ENCODE data around the gene TLE4. TPM values are rescaled to one million over a fixed set of nuclear protein-coding genes. Genes with fewer than 3 reads are reported as not detected.

TLE4 gene
- total RNA-seq, 1 donor from 2014 or later, result 9.6 TPM

DNA sequence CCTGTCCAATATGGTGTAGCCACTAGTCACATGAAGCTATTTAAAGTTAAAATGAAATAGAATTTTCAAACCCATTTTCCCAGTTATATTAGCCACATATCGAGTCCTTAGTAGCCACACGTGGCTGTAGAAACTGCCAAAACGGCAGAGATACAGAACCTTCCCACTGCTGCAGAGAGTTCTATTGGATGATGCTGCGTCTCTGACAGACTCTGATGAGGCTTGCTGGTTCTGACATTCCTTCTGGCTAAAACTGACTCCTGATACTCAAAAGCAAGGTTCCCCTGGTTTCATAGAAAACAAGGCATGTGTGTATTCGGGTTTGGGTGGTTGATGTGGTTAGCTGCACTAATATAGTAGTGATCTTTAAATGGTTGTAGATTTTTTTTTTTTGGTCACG is 91.5 kb downstream of the TLE4 start:
- no peak for DNase-seq (ENCODE audit: low read depth, low spot score)

DNA sequence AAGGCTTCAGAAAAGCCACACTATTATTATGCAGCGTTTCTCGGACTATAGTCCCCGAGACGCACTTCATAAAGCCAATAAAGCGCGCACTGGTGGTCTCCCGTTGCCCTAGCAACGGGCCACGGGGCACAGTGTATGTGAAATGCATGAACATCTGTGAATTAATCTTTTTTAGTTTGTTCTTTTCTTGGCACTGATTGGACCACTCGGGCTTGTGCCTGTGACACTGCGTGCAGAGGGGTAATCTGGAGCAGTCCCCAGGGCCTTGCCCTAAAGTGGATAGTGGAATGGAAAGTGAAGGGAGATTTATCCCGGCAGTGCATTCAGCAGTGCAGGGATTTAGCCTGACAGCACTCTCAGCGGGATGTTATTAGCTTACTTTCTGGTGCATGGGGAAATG is 92.1 kb downstream of the TLE4 start:
- DNase-seq (ENCODE audit: low read depth, low spot score), result no peak

DNA sequence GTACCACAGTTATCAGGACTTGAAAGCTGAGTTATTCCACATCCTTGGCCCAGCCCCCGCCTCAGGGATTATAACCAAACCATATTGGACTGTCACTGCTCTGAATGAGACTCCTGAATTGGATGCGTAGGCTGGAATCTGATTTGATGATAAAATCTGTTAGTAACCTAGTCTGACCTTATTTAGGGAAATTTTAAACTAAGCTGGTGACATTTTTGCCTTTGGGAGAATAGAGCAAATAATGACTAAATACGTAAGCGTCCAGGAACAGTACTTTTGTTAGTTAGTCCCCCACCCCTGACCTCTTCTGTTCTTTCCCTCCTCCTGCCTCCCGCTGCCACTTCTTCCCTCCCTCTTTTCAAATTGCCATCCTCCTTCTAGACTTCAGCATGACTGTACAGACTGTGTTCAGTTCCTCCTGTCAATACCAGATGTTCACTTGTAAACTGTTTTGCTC is 92.6 kb downstream of the TLE4 start:
- no peak for DNase-seq (ENCODE audit: low read depth, low spot score)

DNA sequence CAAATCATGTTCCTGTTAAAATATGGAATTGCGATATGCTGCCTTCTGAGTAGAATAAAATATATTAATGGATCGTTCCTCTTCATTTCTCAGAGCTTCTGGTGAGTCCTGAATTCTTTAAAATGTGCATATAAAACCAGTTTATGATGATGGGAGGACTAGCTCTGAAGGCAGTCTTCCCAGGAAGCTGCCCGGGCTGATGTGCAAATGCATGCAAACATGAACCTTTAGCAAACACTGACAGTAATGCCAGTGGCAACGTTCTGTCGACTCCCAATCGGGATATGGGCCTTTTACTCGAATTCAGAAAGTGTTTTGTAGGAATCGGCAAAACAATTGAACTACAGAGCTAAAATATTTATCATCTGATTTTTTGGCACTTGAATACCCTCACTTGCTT is 93.6 kb downstream of the TLE4 start:
- DNase-seq (ENCODE audit: low read depth, low spot score), result no peak

DNA sequence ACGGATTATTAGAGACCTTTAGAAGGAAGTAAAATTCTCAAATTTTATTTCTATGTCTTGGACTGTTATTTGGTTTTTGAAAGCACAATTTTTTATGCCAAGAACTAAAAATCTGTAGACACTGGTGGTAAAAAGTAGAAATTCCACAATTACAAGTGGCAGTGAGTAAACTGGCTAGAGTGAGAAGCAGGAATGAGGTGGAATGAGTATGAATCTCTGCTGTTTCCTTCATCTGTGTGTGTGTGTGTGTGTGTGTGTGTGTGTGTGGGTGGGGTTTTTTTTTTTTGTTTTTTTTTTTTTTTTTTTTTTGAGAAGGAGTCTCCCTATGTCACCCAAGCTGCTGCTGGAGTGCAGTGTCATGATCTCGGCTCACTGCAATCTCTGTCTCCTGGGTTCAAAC is 94.2 kb downstream of the TLE4 start:
- no peak for DNase-seq (ENCODE audit: low read depth, low spot score)

DNA sequence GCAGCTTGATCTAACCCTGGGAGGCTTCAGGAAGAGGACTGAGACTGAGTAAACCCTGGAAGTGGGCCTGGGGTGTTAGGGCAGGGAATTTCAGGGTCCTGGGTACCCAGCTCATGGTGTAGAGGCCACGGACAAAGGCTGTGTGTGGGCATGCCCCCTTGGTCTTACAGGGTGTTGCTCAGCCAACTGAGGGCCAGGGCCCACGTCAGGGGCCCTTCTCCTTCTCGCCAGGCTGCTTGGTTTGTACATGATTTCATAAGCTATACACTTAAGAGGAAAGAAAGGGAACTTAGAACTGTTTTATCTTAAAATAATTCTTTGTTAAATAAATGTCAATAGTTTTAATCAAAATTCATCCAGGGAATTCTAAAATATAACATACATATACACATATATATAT is 95.4 kb downstream of the TLE4 start:
- DNase-seq (ENCODE audit: low read depth, low spot score), result no peak

DNA sequence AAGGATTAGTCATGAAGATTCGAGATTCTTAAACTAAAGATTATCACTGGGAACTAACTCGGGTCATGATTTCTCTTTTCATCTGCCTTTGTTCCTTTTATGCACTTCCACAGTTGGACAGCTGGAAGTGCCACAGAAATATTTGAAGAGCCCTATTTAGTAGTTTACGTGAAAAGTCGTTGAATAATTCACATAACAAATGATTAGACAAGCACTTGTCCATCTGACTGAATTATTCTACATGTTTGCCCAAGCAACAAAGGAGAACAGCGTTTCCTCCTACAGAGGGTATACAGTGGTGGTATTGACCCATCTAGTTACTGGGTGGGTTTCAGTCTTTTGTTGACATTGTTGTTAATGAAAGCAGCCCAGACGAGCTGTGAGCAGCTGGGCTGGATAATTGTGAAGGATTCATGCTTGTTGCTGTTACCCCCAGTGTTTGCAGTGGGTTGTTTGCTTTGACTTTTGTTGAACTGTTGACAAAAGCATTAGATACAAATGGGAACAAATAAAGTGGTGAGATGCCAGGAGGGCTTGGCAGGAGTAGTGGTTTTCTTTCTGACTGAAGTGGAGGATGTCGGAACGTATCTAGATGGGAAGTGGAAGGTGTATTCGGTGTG is 96.2 kb downstream of the TLE4 start:
- DNase-seq (ENCODE audit: low read depth, low spot score), result no peak

DNA sequence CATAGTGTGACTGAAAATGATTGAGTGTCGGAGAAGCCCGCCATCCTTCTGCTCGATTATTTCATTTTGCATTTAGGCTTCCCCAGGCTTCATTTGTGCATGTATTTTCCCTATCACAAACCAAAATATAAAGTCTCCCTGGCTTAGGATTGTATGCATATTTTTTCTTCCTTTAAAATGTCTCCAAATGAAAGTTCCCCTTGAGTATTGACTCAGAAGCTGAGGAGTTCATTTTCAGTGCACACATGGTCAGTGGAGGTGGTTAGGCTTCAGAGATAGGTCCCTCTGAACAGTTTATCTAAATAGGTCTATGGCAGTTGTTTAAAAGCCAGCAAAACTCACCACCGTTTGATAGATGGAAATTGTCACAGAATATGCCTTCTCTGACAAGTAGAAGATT is 97.2 kb downstream of the TLE4 start:
- DNase-seq (ENCODE audit: low read depth, low spot score), result no peak

DNA sequence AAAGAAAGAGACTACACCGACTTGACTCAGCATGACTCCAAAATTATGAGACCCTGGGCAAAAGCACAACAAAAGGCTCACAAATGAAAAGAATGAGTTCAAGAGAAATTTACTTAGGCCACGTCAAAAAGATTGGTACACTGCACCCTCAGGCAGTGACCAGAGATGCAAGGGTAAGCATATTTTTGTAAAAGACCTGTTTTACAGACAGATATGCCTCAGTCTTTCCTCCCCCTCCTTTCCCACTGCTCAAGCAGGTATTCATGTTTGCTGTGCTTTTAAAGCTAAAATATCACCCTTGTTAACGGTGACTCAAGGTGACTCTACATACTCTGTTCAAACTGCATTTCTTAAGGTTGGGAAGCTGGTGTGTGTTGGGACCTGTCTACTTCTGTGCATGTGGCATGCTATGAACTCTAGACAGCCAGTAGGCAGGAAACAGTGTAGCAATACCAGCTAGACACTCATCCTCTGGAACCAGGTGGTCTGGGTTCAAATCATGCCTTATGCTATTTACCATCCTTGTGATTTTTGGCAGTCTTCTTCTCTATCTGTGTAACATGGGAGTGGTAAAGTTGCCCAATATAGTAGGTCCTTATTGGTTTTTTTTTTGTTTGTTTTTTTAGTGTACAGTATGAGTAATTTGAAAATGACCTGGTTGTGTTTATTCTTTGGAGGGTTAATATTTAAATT is 98.7 kb downstream of the TLE4 start:
- DNase-seq (ENCODE audit: low read depth, low spot score), result no peak

DNA sequence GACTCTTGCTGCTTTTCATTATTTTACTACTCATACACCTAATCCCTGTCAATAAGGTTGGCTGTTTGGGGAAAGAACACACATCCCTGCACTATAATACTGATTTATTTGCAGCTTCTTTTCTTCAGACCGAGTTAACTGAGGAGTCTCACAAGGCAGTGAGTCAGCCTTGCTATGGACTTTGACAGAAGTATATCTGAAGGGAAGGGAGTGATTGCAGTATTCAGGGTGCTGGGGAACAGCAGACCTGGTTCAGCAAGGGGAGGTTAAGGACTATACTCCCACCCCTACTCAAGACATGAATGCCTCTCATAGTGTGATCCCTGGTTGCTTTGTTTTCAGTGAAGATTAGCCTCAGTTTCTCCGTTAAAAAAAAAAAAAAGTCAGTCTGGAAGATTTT is 99.8 kb downstream of the TLE4 start:
- DNase-seq (ENCODE audit: low read depth, low spot score), result no peak

DNA sequence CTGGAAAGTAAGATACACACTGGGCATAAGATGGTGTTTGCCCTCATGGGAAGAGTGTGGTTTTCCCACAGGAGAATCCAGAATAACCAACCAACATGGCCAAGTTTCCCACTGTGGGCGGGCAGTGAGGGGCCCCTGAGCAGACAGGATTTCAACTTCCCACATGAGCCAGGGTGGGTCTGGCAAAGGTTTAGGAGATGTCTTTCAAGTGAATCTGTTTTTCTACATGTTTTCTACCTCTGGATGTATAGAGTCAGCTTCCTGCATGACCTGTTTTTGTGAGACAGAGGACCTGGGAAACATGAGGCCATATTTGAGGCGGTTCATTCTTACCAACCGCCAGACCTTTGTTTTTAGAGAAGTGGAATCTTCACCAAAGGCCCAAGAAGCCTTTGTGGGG is 100.5 kb downstream of the TLE4 start:
- DNase-seq (ENCODE audit: low read depth, low spot score), result no peak

DNA sequence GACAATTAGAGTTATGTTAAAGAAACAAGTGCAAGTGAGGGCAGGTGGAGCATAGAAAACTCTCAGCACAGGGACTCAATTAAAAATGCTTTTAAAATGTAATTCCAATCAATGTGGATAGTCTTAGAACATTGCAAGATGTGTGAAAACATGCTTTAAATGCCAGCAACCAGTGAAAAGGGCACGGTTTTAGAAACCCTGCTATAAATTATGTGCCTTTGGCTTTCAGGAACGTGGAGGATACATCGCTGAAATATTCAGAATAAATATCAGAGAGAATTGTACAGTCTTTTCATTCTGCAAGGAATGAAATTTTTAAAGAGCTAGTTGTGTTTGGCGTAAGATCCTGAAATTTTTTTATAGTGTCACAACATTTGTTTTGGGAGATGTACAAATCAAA is 101.1 kb downstream of the TLE4 start:
- DNase-seq (ENCODE audit: low read depth, low spot score), result no peak

DNA sequence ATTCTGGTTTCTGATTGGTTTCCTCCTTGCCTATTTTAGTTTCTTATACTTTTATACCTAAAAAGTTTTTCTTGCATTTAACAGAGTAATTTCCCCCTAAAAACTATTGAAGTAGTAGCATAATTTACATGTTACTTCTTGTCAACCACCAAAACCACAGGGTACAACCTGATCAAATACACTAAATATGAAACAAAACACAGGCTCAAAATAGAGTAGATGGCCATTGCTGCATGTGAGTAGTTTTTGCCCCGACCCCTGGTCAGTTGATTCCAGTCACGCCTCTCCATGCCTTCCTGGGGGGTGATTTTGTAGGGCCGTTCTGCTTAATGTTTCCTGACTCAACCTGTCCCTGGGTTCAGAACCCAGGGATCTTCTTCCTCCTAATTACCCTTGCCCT is 101.8 kb downstream of the TLE4 start:
- DNase-seq (ENCODE audit: low read depth, low spot score), result no peak

DNA sequence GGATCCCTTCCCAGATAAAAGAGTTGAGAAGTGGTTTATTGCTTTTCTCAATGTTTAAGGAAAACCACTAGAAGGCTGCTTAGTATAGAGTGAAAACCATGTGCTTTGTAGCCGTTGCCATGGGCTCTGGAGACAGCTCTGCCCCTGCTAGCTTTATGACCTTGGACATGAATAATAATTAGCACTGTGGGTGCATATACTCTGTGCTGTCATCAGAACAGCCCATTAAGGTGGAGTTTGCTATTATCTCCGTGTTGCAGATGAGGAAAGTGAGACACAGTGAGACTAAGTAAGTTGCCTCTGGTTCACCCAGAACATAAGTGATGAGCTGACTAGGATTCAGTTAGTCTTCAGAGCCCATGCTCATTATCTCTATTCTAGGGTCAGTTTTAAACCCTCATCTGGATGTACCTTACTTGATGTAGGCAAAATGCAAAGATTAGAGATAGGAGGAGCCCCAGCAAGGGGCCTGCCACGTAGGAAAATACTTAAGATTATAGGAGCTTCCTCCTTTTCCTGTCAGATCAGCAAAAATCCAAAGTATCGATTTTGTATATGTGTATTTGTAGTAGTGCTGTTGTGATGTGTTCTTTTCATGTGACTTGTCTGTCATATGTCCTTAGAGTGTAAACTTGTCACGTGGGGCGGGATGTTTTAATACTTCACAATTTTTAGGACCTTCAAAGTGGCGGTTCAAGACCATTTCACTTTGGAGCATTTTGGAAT is 102.5 kb downstream of the TLE4 start:
- DNase-seq (ENCODE audit: low read depth, low spot score), result no peak

DNA sequence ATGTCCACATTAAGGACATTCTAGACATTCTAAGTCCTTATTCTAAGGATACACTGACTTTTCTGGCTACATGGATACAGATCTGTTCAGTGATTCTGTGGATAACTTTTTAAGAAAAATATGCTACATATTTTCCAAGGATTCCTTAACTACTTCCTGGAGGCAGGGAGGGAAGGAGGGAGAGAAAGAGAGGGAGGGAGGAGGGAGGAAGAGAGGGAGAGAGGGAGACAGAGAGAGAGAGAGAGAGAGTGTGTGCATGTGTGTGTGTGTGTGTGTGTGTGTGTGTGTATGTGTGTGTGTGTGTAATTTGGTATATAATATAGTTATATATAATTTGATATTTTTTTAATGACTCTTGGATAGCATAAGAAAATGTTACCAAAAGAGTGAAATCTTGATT is 109.8 kb downstream of the TLE4 start:
- no peak for DNase-seq (ENCODE audit: low read depth, low spot score)

DNA sequence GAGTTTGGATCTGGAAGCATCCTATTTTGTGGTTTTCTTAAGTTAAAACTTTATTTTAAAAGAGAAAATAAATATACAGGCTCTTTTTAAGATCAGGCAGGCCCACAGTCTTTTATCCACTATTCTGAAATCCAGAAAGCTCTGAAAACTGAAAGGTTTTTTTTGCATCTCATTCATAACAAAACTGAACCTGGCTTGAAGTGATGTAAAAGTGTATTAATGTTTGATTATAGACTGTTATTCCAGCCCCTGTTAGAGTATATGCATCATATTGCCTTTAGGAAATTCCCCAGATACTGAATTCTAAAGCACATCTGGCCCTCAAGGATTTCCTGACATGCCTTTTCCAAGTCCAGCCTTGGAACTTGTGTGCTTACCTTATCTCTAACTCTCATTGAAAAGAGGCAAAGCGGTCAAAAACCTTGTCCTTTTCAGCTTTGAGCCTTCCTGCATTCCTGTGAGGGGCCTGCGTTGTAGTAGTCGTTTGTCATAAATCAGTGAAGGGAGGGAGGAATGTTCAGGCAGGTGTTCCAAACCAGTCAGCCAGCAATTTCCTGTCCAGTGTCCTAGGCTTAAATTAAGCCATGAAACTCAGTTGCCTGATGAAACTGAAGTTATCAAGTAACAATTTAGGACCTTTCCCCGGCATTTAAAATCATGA is 110.4 kb downstream of the TLE4 start:
- DNase-seq (ENCODE audit: low read depth, low spot score), result peak; percentile 17

DNA sequence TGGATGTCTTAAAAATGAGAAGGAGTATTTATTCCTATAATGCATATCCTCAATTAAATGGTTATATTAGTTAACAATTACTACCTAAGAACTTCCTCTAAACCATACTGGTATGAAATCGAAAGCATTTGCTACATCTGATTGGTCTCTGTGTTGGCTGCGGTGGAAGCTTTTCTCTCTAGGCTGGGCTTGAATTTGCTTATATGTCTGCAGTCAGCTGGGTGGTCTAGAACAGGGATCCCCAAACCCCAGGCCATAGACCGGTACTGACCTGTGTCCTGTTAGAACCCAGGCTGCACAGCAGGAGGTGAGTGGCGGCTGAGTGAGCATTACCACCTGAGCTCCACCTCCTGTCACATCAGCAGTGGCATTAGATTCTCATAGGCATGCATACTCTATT is 112.3 kb downstream of the TLE4 start:
- DNase-seq (ENCODE audit: low read depth, low spot score), result no peak

DNA sequence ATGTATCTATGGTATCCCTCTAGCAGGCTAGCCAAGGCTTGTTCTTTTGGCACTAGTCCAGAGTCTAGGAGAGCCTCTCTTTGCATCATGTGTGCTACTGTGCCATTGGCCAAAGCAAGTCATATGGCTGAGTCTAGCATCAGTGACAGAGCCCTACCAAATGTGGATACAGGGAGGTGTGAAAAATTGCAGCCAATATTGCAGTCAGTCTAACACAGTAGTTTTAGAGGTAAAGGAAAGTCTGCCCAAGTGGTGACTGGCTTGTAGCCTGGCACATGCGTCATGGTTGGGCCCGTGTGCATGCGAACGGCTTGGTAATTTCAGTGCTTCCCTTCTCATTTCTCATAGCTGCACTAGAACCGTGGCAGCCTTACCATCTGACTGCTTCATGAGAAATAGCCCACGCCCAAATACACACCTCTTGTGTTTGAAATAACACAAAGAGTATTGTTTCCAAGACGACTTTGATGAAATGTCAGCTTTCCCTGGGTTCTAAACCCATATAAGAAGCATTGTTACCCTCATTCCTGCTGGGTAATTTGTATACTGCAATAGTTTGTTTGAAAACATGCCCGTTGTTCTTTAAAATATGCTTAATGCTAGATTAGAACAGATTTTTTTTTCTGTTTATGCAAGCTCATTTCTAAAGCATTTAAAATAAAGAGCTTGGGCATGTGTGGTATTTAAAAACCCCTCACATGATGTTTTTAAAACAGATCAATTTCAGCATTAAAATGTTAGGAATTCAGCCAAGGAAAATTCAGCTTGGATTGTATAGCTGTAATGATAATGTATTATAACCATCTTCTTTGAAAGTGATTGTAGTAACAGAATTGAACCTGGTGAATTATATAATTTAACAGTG is 113.2 kb downstream of the TLE4 start:
- no peak for DNase-seq (ENCODE audit: low read depth, low spot score)

DNA sequence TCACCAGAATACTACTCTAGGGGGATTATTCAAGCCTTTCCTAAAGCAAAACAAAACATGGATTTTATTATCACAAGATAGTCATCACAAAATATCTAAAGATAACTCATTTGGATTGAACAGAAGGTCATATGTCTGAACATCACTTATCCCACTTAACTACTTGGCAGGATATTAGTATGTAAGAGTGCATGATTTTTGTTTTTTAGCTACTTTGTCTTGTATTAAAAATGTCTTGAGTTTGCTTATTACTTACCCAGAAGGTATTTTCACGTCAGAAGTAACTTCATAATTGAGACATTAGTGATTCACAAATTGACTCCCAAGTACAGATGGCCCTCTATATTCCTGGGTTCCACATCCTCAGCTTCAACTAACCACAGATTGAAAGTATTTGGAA is 113.8 kb downstream of the TLE4 start:
- DNase-seq (ENCODE audit: low read depth, low spot score), result no peak

DNA sequence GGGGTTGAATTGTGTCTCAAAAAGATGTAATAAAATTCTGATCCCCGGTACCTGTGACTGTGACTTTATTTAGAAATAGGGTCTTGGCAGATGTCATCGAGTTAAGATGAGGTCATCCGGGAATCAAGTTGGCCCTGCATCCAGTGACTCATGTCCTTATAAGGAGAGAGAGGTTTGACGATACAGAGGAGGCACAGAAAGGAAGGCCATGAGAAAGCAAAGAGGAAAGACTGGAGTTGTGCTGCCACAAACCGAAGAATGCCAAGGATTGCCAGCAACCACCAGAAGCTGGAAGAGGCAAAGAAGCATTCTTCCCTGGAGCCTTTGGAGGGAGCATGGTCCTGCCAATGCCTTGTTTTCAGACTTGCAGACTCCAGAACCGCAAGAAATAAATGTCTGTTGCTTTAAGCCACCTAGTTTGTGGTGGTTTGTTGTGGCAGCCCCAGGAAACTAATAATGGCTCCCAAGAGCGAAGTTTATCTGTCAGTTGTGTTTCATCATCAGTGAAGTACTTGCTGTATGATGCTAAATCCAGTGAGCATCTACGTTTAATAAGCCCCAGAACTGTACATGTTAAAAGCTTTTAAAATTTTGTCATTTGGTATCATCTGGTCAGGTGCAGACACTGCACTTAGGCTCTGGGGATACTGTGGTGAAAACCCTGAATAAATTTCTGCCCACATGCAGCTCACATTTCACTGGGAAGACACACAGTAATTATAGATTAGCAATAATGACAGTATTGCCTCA is 114.8 kb downstream of the TLE4 start:
- no peak for DNase-seq (ENCODE audit: low read depth, low spot score)

DNA sequence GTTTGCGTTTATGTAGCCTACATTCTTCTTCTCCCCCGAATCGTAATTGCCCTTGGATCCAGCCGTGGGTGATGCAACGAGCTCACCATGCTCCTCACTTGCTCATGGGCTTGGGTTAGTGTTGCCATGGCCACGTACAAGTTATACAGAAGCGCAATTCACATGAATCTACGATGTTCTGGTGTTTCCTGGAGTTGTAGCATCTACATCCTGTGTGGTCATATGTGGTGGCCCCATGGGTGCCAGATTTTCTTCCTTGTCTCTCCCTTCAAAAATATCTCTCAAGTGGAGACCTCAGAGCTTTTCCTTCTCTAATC is 115.3 kb downstream of the TLE4 start:
- DNase-seq (ENCODE audit: low read depth, low spot score), result no peak
